K562 (cell line): ENCODE measurements around the gene STAG2. TPM values are rescaled to one million over a fixed set of nuclear protein-coding genes. Genes with fewer than 3 reads are reported as not detected.

ENCODE experiments used
- ATF7 ChIP-seq: fragments of 450-650 bp; IDR thresholded peaks from 2 replicates; pipeline ENCODE4 v1.7.1; 2014; ENCODE audit warnings: mild to moderate bottlenecking, moderate library complexity
- DDX20 ChIP-seq: fragments of 450-650 bp; IDR thresholded peaks from 2 replicates; pipeline ENCODE4 v1.6.1; 2016; ENCODE audit warnings: missing genetic modification characterization, low read depth, mild to moderate bottlenecking, missing compliant biosample characterization, moderate library complexity
- EP300 ChIP-seq: IDR thresholded peaks from 2 replicates; pipeline ENCODE4 v1.6.1; 2012; ENCODE audit warnings: low read length, improper control_type of control experiment
- FOXA1 ChIP-seq: fragments of 450-650 bp; IDR thresholded peaks from 2 replicates; pipeline ENCODE4 v1.6.1; 2016; ENCODE audit warnings: mild to moderate bottlenecking, borderline replicate concordance
- GABPB1 ChIP-seq: sonication (generic); formaldehyde crosslinking; IDR thresholded peaks from 2 replicates; pipeline ENCODE4 v1.8.0; 2022; ENCODE audit warnings: mild to moderate bottlenecking, missing genetic modification reagents
- KDM5B ChIP-seq: fragments of 200-600 bp; sonication (generic); IDR thresholded peaks from 2 replicates; pipeline ENCODE4 v1.6.1; 2012; ENCODE audit warnings: low read depth, mild to moderate bottlenecking, moderate library complexity, low read length, control low read depth, inconsistent platforms; ENCODE audit not compliant: insufficient replicate concordance
- MXI1 ChIP-seq: IDR thresholded peaks from 2 replicates; pipeline ENCODE4 v1.6.1; 2011; ENCODE audit warnings: low read depth, mild to moderate bottlenecking, improper control_type of control experiment, low read length
- NRF1 ChIP-seq, 2 experiments: fragments of 450-650 bp; IDR thresholded peaks in 1 of 2; conservative IDR thresholded peaks in 1 of 2; 2 replicates each; pipeline ENCODE4 v1.6.1; 2014; ENCODE audit warnings: mild to moderate bottlenecking in 2 of 2
- STAT6 ChIP-seq: sonication (generic); formaldehyde crosslinking; IDR thresholded peaks from 2 replicates; pipeline ENCODE4 v1.8.1; 2023; ENCODE audit warnings: mild to moderate bottlenecking, missing genetic modification reagents
- TEAD2 ChIP-seq: fragments of 450-650 bp; IDR thresholded peaks from 2 replicates; pipeline ENCODE4 v1.6.1; 2016; ENCODE audit warnings: missing genetic modification characterization, control low read depth, missing compliant biosample characterization
- THRB ChIP-seq: fragments of 450-650 bp; formaldehyde crosslinking; conservative IDR thresholded peaks from 2 replicates; pipeline ENCODE4 v1.4.0; 2022; ENCODE audit warnings: mild to moderate bottlenecking, missing genetic modification characterization
- U2AF1 ChIP-seq: fragments of 200-400 bp; formaldehyde crosslinking; optimal IDR thresholded peaks from 2 replicates; pipeline ENCODE3; 2017; ENCODE audit warnings: mild to moderate bottlenecking, low read depth, low read length, moderate library complexity
- USF1 ChIP-seq: sonication (generic); formaldehyde crosslinking; IDR thresholded peaks from 2 replicates; pipeline ENCODE4 v1.9.0; 2022; ENCODE audit warnings: mild to moderate bottlenecking, missing genetic modification reagents
- YY1 ChIP-seq, 3 experiments: IDR thresholded peaks; 2 replicates each; pipeline ENCODE4 v1.6.1; 2011; ENCODE audit warnings: low read length in 2 of 3, mild to moderate bottlenecking in 2 of 3, moderate library complexity in 2 of 3, borderline replicate concordance in 1 of 3, control low read depth in 1 of 3, low read depth in 1 of 3; ENCODE audit not compliant: insufficient read depth in 3 of 3, insufficient replicate concordance in 2 of 3, control insufficient read depth in 1 of 3, insufficient read length in 1 of 3; ENCODE audit errors: extremely low read depth in 1 of 3
- ZBTB11 ChIP-seq, 3 experiments: fragments of 200-800 bp in 1 of 3; fragments of 250-450 bp in 1 of 3; fragments of 450-650 bp in 1 of 3; sonication (Bioruptor Pico) in 1 of 3; sonication (Bioruptor generic) in 1 of 3; formaldehyde crosslinking in 1 of 3; IDR thresholded peaks; 2 replicates each; pipeline versions ENCODE4 v1.6.1 to v1.8.0; 2016 to 2022; ENCODE audit warnings: mild to moderate bottlenecking in 2 of 3, missing genetic modification characterization in 2 of 3, missing compliant biosample characterization in 1 of 3, moderate library complexity in 1 of 3
- ZNF184 ChIP-seq: sonication (generic); formaldehyde crosslinking; IDR thresholded peaks from 2 replicates; pipeline ENCODE4 v1.5.0; 2020; ENCODE audit warnings: missing genetic modification reagents
- ZNF274 ChIP-seq: IDR thresholded peaks from 2 replicates; pipeline ENCODE4 v1.6.1; 2011; ENCODE audit warnings: low read depth, mild to moderate bottlenecking, low read length, moderate library complexity, borderline replicate concordance
- ZNF436 ChIP-seq: fragments of 250-450, 450-650 bp; sonication (Bioruptor Pico); formaldehyde crosslinking; IDR thresholded peaks from 2 replicates; pipeline ENCODE4 v1.7.0; 2020; ENCODE audit warnings: mild to moderate bottlenecking
- ZNF507 ChIP-seq: conservative IDR thresholded peaks from 2 replicates; pipeline ENCODE4 v1.6.1; 2017; ENCODE audit warnings: missing genetic modification characterization, missing compliant biosample characterization
- polyA plus RNA-seq, 8 experiments: library from polyadenylated mRNA; depleted of rRNA in 4 of 8; stranded (reverse) in 5 of 8; unstranded in 3 of 8; fragments of >200 nt; fragmentation: Nextera tagmentation in 2 of 8; fragmentation: Illumina TruSeq in 1 of 8; extraction: Ambion mirVana in 2 of 8; extraction: Trizol in 1 of 8; gene quantifications; 2 replicates each; pipeline versions ENCODE4 v1.2.1 to v1.2.3, GENCODE V29; 2011 to 2014; ENCODE audit warnings: inconsistent platforms in 1 of 8, missing spikeins in 1 of 8
- total RNA-seq, 7 experiments: library from RNA; depleted of rRNA in 6 of 7; stranded (reverse); fragments of >200 nt in 6 of 7; fragmentation: Illumina TruSeq in 2 of 7; extraction: Trizol in 2 of 7; gene quantifications; 2 replicates each; pipeline versions ENCODE4 v1.2.1 to v1.2.3, GENCODE V29; 2011 to 2021; ENCODE audit warnings: low replicate concordance in 1 of 7

STAG2 gene
- total and polyA plus RNA-seq, 9 of the 15 experiments (the other 6 are each of a cell fraction or from before 2014, with no cell fraction given), result 40.3 to 133 (median 90.1) TPM

GRCh38 chrX:123962794-123963373 is 1.4 kb downstream of the STAG2 start (continued):
- TF ChIP-seq ZBTB11 (CRISPR knock-in tag; IDR thresholded peaks at IDR 0.05) (no peak), ZNF507 (tag) (no peak), KDM5B (no peak), ZNF184 (no peak), THRB (no peak), USF1 (CRISPR knock-in tag) (no peak), U2AF1 (no peak), TEAD2 (tag) (no peak), NRF1 (conservative IDR thresholded peaks at IDR 0.05 in 1 of 2, IDR thresholded peaks at IDR 0.05 in 1 of 2) (peak; percentile 71 to 74), EP300 (peak; percentile 34; the same call in 1 of the 2 replicates), GABPB1 (CRISPR knock-in tag) (0 out of 2 replicates have a peak, but pooled peaks have one; percentile 23), YY1 (IDR thresholded peaks at IDR 0.05; ENCODE audit: borderline replicate concordance in 1 of 3, control insufficient read depth in 1 of 3, extremely low read depth in 1 of 3, insufficient read depth in 3 of 3, insufficient read length in 1 of 3, insufficient replicate concordance in 2 of 3, low read depth in 1 of 3, low read length in 2 of 3) (peak in 1 of 3 experiments; percentile 59), ZNF274 (no peak), MXI1 (no peak), ATF7 (peak; percentile 91), FOXA1 (no peak), DDX20 (tag) (no peak), ZNF436 (CRISPR knock-in tag) (no peak), STAT6 (CRISPR knock-in tag) (no peak)
